AG08395 (cell line): ENCODE results near the gene TRDN.
A peak's percentile ranks its signal among the peaks of the same experiment; 100 is the strongest.
"Not testable (repeated sequence)": the region's sequence is repeated elsewhere in the genome, so short reads cannot be mapped to it uniquely, and the experiment has no call there.

ENCODE experiments used
- DNase-seq: peaks from one replicate; pipeline ENCODE4 v3.0.0; 2012; ENCODE audit warnings: mixed read lengths, low spot score

TRDN gene

DNA sequence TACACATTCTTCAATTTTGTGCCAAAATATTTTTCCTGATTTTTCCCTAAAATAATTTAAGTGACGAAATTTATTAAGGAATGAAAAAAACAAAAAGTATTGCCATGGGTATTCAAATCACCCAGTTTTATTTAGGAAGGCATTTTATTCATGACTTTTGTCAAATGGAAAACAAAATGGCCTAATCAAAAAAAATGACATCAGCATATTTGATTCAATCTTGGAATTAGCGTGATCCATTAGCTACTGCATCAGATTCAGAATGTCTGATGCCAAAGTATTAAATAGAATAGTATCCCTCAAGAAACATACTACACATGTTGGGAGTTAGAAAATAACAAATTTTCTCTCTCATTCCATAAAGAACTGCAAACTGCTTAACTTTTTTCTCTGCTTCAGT, 129.2 kb downstream of the TRDN start:
- no peak for DNase-seq

GRCh38 chr6:123503619-123504018, 133.1 kb downstream of the TRDN start:
- DNase-seq, result no peak

GRCh38 chr6:123497025-123497424, 139.7 kb downstream of the TRDN start:
- DNase-seq, result no peak

DNA sequence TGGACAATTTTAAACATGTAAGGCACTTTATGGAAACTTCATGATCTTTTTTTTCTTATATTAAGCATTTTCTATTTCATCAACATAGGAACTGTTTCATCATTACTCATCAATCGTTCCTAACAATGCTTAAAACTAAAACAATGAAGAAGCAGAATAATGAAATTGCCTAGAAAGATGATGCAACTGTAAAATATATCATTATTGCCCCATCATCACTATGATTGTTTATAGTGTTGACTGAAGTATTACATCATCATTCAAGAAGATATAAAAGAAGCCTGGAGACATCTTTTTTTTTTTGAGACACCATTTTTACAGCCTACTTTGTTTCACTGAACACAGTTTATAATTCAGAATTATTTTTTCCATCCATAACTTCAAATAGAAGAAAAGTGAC, 147.2 kb downstream of the TRDN start:
- DNase-seq, result no peak

- DNase-seq, result no peak
Observed at GRCh38 chr6:123480986-123481385, 155.8 kb downstream of the TRDN start.

- DNase-seq, result not testable (repeated sequence)
Observed at GRCh38 chr6:123472025-123472702, 164.6 kb downstream of the TRDN start.

DNA sequence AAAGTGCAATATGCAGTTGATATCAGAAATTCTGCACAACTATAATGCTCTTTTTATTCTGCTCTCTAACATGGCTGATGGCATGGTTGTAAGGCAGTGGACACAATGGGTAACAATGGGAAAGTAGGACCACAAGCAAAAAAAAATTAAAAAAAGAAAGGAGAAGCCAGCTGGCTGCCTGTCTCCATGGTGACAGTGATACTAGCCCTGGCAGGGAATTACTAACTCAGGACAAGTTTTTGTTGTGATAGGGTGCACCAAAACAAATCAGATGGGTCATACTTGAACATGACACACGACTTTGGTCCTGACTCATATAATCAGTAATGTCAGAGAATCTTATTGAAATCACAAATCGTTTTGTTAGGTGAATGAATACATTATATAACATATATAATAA, 169.4 kb downstream of the TRDN start:
- no peak for DNase-seq

DNA sequence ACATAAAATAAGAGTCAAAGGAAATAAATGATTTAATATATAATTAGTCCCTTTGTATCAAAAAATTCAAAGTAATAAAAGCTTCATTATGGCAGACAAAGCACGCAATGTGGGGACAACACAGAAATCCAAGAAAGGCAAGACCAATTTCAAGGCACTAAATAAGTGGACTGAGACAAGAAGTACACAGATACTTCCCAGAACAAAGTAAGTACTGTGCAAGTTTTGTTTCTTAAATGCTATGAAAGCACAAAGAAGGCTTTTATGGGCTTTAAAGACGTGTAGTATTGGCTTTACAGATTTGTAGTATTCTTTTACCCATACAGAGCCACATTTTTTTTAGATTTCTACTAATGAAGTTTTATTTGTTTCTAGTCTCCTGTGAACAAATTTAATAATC, 174.6 kb downstream of the TRDN start:
- DNase-seq, result no peak

- DNase-seq, result no peak
Observed at GRCh38 chr6:123458218-123458617, 178.5 kb downstream of the TRDN start.

GRCh38 chr6:123456836-123457235, 179.9 kb downstream of the TRDN start:
- DNase-seq, result no peak

GRCh38 chr6:123454448-123454847, 182.3 kb downstream of the TRDN start:
- no peak for DNase-seq

DNA sequence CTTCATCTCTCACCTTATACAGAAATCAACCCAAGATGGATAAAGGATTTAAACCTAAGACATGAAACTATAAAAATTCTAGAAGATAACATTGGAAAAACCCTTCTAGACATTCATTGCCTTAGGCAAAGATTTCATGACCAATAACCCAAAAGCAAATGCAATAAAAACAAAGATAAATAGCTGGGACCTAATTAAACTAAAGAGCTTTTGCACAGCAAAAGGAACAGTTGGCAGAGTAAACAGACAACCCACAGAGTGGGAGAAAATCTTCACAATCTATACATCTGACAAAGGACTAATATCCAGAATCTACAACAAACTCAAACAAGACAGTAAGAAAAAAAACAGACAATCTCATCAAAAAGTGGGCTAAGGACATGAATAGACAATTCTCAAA, 183.7 kb downstream of the TRDN start:
- DNase-seq, result not testable (repeated sequence)

DNA sequence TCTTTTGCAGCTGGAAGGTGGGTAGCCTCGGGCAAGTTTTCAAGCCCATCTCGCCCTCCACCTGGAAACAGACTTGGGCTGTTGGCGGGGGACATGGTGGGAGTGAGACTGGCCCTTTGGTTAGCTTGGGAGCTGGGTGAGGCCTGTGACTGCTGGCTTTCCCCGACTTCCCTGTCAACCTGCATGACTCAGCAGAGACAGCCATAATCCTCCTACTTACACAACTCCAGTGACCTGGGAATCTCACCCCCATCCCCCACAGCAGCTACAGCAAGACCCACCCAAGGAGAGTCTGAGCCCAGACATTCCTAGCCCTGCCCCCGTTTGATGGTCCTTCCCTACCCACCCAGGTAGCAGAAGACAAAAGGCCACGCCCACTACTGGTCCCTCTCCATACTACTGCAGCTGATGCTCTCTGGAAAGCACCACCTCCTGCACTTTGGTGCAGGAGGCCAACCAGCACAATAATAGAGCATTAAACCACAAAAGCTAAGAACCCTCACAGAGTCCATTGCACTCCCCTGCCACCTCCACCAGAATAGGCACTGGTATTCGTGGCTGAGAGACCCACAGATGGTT, 188.4 kb downstream of the TRDN start:
- no peak for DNase-seq

DNA sequence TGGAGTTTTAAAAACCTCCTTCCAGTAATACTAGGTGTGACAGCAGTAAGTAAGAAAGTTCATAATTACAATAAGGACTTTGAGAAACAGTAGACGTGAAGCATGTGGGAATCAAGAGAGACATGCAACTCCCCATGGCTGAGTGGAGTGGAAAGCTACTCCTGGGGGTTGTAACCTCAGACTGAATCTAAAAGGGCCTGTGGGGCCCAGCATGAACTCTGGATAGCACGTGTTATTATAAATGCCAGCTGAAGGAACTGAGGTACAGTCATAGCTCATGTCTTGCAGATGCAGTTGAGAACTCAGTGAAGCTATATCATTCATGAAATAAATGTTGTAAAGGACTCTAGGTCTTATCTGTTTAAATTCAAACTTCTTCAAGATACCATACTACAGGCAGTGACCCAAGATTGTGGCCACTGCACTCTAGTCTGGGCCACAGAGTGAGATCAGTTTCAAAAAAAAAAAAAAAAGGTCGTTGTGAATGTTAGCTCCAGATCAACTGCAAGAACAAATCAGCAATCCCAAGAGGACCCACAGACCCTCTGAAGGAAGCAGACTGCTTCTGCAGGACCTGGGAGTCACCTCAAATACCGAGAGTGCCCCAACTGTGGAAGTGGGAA, 189.3 kb downstream of the TRDN start:
- no peak for DNase-seq

- DNase-seq, result no peak
Observed at GRCh38 chr6:123439371-123439770, 197.4 kb downstream of the TRDN start.

GRCh38 chr6:123434186-123434585, 202.6 kb downstream of the TRDN start:
- no peak for DNase-seq

- no peak for DNase-seq
Observed at GRCh38 chr6:123430970-123431369, 205.8 kb downstream of the TRDN start.

- DNase-seq, result no peak
Observed at GRCh38 chr6:123427008-123427407, 209.7 kb downstream of the TRDN start.

GRCh38 chr6:123423130-123423529, 213.6 kb downstream of the TRDN start:
- no peak for DNase-seq

DNA sequence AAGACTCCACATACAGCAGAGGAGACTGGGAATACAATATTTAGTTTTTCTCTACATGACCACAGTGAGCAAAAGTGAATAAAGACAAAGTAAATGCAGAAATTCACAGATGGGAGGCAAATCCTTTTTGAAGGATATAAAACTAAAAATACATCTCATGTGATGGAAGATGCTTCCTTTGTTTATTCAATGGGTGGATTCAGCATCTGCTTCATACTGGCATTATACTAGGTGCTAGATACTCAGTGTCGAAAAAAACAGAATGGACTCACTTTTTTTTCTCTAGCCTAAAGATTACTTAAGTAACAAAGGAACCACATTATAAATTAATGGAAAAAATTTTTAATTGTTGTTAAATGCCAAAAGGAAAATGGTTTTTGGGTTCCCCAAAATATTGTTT, 216.2 kb downstream of the TRDN start:
- DNase-seq, result no peak

DNA sequence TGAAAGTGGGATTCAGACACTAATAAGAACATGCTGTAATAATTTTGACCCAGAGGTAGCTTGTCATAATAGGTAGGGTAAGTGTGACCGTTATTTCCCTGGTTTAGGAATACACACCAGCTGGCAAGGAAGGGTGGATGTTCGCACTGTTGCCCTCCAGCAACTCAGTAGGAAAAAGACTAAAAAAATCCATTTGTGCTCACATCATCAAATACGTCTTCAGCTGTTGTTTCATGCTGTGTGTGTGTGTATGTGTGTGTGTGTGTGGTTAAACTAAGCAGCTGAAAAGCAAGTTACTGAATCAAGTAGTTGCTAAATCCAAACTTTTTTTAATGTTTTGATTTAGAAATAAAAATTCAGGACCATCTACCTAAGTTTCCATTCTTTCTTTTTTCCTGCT, 218.7 kb downstream of the TRDN start:
- DNase-seq, result no peak

- no peak for DNase-seq
Observed at GRCh38 chr6:123417535-123417934, 219.2 kb downstream of the TRDN start.

DNA sequence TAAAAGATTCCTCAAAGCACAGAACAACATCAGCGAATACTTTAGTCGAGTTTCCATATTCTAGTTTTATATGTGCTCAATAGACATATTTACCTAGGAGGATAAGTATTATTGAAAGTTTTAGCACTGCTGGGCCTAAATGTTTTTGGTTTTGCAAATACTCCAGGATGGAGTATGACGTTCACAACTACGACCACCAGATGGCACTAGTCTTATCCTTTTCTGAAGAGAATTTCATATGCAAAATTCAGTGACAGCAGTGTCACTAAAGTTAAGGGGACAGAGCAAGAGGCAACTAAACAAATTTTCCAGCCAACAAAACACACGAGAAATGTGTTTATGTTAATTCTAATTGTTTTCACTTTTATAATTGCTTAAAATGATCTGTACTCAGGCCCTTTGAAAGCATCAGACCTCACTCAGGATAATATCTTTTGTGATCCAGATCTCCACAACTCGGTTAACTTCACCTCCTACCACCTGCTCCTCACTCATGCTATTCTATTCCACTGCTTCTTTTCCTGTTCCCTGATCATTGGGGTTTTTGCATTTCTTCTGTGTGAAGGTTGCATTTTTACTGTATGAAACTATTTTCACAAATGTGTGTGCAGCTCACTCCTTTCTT, 220.8 kb downstream of the TRDN start:
- DNase-seq, result peak; percentile 23
